ENCODE results near the gene KRTAP17-1. TPM values are rescaled to one million over a fixed set of nuclear protein-coding genes. Genes with fewer than 3 reads are reported as not detected.

Gene KRTAP17-1
- total and polyA plus RNA-seq, 7 donors: not detected

- intact Hi-C loops (cut with DNase I): loop anchor here (5.0 kb wide), 1 partner anchor 420 kb away; no protein-coding TSS in a partner anchor
- no peak for DNase-seq
- H3K4me1 ChIP-seq: no peaks in the 10 kb centered on the region
- no peaks in the 10 kb centered on the region for H3K36me3 ChIP-seq
- WGBS, 2 donors: 68 to 85% methylated on average over 8 of the region's 8 CpGs
- no peaks in the 10 kb centered on the region for H3K27me3 ChIP-seq
- H3K4me3 ChIP-seq: no peak overlapping the region
- no peaks in the 10 kb centered on the region for H3K9me3 ChIP-seq
- no peak overlapping the region for H3K27ac ChIP-seq
- no peak for TF ChIP-seq POLR2AphosphoS5 (IDR thresholded peaks at IDR 0.05)
- TF ChIP-seq CTCF (IDR thresholded peaks at IDR 0.05): no peak
- no peak for TF ChIP-seq POLR2A (IDR thresholded peaks at IDR 0.05)
- no peak for TF ChIP-seq EP300 (IDR thresholded peaks at IDR 0.05)
Measured at GRCh38 chr17:41327411-41328120, 12.1 kb upstream of the KRTAP17-1 start.

DNA sequence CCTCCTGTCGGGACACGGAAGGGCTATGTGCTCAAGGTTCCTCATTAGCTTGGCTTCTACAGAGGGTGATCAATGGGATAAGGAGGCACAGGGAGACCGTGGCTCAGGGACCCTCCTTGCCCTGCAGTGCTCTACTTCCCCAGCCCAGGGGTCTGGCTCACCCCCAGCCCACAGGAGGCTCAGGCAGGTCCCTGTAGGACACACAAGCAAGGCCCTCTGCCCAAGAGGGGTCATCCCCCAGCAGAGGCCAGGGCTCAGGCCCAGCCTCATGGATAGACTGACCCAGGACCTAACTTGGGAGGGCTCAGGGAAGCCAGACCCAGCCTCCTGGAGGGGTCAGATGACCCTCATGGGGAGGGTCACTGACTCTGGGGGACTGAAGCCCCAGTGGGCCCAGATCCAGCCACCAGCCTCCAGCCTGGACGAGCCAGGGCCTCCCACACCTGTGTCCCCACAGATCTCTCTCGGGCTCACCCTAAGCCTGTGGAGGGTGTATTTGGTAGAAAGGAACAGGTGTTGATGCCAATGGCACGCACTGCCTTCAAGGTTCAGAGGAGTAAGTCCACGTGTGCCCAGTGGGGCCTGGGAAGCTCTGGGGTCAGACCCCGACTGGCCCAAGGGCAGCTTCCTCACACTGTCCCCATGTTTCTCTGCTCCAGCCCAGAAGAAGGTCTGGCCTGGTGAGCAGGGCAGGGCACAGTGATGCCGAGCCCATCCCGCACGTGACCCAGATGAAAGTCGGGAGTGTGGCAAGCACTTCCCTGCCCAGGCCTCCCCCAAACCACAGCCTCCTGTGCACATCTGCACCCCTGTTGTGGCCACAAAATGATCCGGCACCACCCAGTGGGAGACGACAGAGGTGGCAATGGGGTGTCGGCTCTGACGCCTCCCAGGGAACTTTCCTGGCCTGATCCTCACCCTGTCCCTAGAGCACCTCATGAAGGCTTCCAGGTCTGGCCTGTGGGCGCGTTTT is 10.9 kb upstream of the KRTAP17-1 start:
- Histone ChIP-seq H3K27ac (no peak overlapping the region), H3K36me3 (no peaks in the 10 kb centered on the region), H3K27me3 (no peaks in the 10 kb centered on the region), H3K9me3 (no peaks in the 10 kb centered on the region), H3K4me1 (no peaks in the 10 kb centered on the region), H3K4me3 (no peak overlapping the region)
- 81 to 82% methylated on average over 18 of the region's 18 CpGs for WGBS, 2 donors
- no peak for DNase-seq
- intact Hi-C loops (cut with DNase I): loop anchor here (5.0 kb wide), 1 partner anchor 419 kb away; no protein-coding TSS in a partner anchor
- TF ChIP-seq POLR2A (IDR thresholded peaks at IDR 0.05) (no peak), POLR2AphosphoS5 (IDR thresholded peaks at IDR 0.05) (no peak), EP300 (IDR thresholded peaks at IDR 0.05) (no peak)

DNA sequence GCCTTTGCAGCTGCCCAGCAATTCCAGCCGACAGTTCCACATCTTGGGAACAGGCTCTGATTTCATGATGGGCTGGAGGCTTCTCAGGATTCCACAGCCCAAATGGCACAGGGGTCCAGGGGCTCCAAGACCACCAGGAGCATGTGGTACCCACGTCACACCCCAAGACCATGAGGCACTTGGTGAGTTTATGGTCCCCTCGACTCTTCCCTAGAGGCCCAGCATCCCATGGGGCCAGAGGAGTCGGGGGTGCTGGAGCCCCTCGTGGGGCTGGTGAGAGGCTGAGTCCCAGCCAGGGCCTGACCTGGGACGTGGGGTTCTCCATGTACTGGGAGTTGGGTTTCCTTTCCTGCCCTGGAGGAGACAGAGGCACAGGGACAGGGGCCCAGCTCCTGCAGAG is 10.1 kb upstream of the KRTAP17-1 start:
- no peaks in the 10 kb centered on the region for H3K4me1 ChIP-seq
- DNase-seq: no peak
- no peaks in the 10 kb centered on the region for H3K9me3 ChIP-seq
- 86 to 87% methylated on average over 6 of the region's 6 CpGs for WGBS, 2 donors
- H3K27ac ChIP-seq: no peak overlapping the region
- intact Hi-C loops (cut with DNase I): loop anchor here (5.0 kb wide), 1 partner anchor 418 kb away; no protein-coding TSS in a partner anchor
- H3K36me3 ChIP-seq: no peaks in the 10 kb centered on the region
- no peaks in the 10 kb centered on the region for H3K27me3 ChIP-seq
- H3K4me3 ChIP-seq: no peak overlapping the region
- no peak for TF ChIP-seq POLR2A (IDR thresholded peaks at IDR 0.05)
- no peak for TF ChIP-seq EP300 (IDR thresholded peaks at IDR 0.05)
- TF ChIP-seq CTCF (IDR thresholded peaks at IDR 0.05): no peak

DNA sequence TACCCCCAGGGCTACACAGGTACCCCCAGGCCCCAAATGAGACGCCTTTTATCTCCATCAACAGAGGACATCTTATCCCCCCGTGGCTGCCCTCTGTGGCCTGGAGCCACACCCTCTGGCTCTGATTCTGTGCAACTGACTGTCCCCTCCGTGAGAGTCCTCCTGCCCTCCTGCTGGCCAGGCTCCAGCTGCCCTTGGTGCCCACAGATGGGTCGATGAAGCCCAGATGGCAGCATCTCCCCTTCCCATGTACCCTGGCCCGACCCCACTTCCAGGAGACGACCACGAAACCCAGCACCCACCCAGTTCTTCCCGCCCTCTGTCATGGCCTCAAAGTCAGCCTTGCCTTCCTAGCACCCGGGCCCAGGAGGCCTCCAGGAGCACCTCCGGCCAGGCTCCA is 9.6 kb upstream of the KRTAP17-1 start:
- 76 to 89% methylated on average over 10 of the region's 10 CpGs for WGBS, 2 donors
- intact Hi-C loops (cut with DNase I): loop anchor here (5.0 kb wide), 1 partner anchor 418 kb away; no protein-coding TSS in a partner anchor
- Histone ChIP-seq H3K9me3 (no peaks in the 10 kb centered on the region), H3K27ac (no peak overlapping the region), H3K4me1 (no peaks in the 10 kb centered on the region), H3K36me3 (no peaks in the 10 kb centered on the region), H3K4me3 (no peak overlapping the region), H3K27me3 (no peaks in the 10 kb centered on the region)
- TF ChIP-seq POLR2AphosphoS5 (IDR thresholded peaks at IDR 0.05) (no peak), POLR2A (IDR thresholded peaks at IDR 0.05) (no peak), CTCF (IDR thresholded peaks at IDR 0.05) (no peak), EP300 (IDR thresholded peaks at IDR 0.05) (no peak)
- no peak for DNase-seq
